H1 (cell line): ENCODE data around the gene OTX2. TPM values are rescaled to one million over a fixed set of nuclear protein-coding genes. Genes with fewer than 3 reads are reported as not detected.

ENCODE experiments used
- BACH1 ChIP-seq: IDR thresholded peaks from 2 replicates; pipeline ENCODE4 v1.6.1; 2012; ENCODE audit warnings: low read length, improper control_type of control experiment
- CHD2 ChIP-seq: IDR thresholded peaks from 2 replicates; pipeline ENCODE4 v1.6.1; 2012; ENCODE audit warnings: low read length, improper control_type of control experiment
- JUND ChIP-seq: IDR thresholded peaks from 2 replicates; pipeline ENCODE4 v1.6.1; 2011; ENCODE audit warnings: mild to moderate bottlenecking, improper control_type of control experiment, low read length
- RNF2 ChIP-seq: fragments of 200-900, 300-1000 bp; sonication (generic); IDR thresholded peaks from 2 replicates; pipeline ENCODE4 v1.7.1; 2016; ENCODE audit warnings: borderline replicate concordance, low read depth, mild to moderate bottlenecking, antibody characterized with exemption, low read length; ENCODE audit not compliant: poor library complexity, severe bottlenecking; ENCODE audit errors: missing control alignments
- SP4 ChIP-seq: IDR thresholded peaks from 2 replicates; pipeline ENCODE4 v1.6.1; 2012; ENCODE audit warnings: low read length, inconsistent platforms
- TBP ChIP-seq: IDR thresholded peaks from 2 replicates; pipeline ENCODE4 v1.6.1; 2011; ENCODE audit warnings: low read depth, low read length, improper control_type of control experiment
- TEAD4 ChIP-seq: IDR thresholded peaks from 2 replicates; pipeline ENCODE4 v1.6.1; 2012; ENCODE audit warnings: low read depth, low read length, inconsistent platforms, mixed read lengths
- polyA plus RNA-seq, 7 experiments: library from polyadenylated mRNA; depleted of rRNA in 3 of 7; stranded (reverse) in 5 of 7; unstranded in 2 of 7; fragments of >200 nt in 5 of 7; fragments of 200-250 nt in 2 of 7; gene quantifications; 1 replicate in 5 of 7; 2 replicates in 1 of 7; 4 replicates in 1 of 7; pipeline versions ENCODE4 v1.2.1 to v1.2.3, GENCODE V29; 2011 to 2013; ENCODE audit warnings: missing spikeins in 2 of 7, mixed read lengths in 2 of 7
- total RNA-seq: library from RNA; stranded (reverse); fragmentation: NEBNext Ultra II Directional; extraction: Animal tissue kit (Norgen Biotek cat#: 25700); gene quantifications from 2 replicates; pipeline ENCODE4 v1.2.1, GENCODE V29; 2021

Gene OTX2
- total and polyA plus RNA-seq, 2 of the 8 experiments (the other 6 are each of a cell fraction or from before 2014, with no cell fraction given), result 33.9 to 155 TPM

GRCh38 chr14:56844406-56845002 lies 34.2 kb upstream of the OTX2 start (continued):
- TF ChIP-seq TEAD4, result no peak
- no peak for TF ChIP-seq BACH1
- TF ChIP-seq SP4, result no peak
- TF ChIP-seq CHD2, result no peak
- no peak for TF ChIP-seq RNF2
- no peak for TF ChIP-seq JUND
- TF ChIP-seq TBP, result no peak
